ENCODE measurements around the gene LTA4H. TPM values are rescaled to one million over a fixed set of nuclear protein-coding genes. Genes with fewer than 3 reads are reported as not detected.

LTA4H gene
- total RNA-seq, 2 donors from 2014 or later, result 41.2 to 57.6 TPM

GRCh38 chr12:96064966-96065365 lies 29.6 kb upstream of the LTA4H start:
- no peak overlapping the region for H3K27ac ChIP-seq
- H3K4me1 ChIP-seq, result no peaks in the 10 kb centered on the region
- DNase-seq, result no peak
- intact Hi-C loops (cut with DNase I), result loop anchor here (5.0 kb wide), 2 partner anchors 152 to 452 kb away; no protein-coding TSS in a partner anchor
- WGBS, 2 donors, result 58 to 67% methylated on average over 5 of the region's 5 CpGs
- no peaks in the 10 kb centered on the region for H3K27me3 ChIP-seq
- ATAC-seq, result no peak
- H3K4me3 ChIP-seq, result no peak overlapping the region
- TF ChIP-seq CTCF (IDR thresholded peaks at IDR 0.05), result no peak
- no peak for TF ChIP-seq POLR2A (IDR thresholded peaks at IDR 0.05)
- no peaks in the 10 kb centered on the region for H3K9me3 ChIP-seq
- H3K36me3 ChIP-seq (replicated peaks in 1 of 2; ENCODE audit: insufficient read depth in 1 of 2, low read depth in 2 of 2), result no peaks in the 10 kb centered on the region

- H3K4me3 ChIP-seq, result no peak overlapping the region
- no peaks in the 10 kb centered on the region for H3K9me3 ChIP-seq
- H3K27ac ChIP-seq, result no peak overlapping the region
- ATAC-seq, result no peak
- DNase-seq, result no peak
- H3K4me1 ChIP-seq, result no peaks in the 10 kb centered on the region
- WGBS, 2 donors, result 56 to 59% methylated on average over 2 of the region's 2 CpGs
- no peaks in the 10 kb centered on the region for H3K27me3 ChIP-seq
- intact Hi-C loops (cut with DNase I), result loop anchor here (5.0 kb wide), 2 partner anchors 153 to 453 kb away; no protein-coding TSS in a partner anchor
- TF ChIP-seq POLR2A (IDR thresholded peaks at IDR 0.05) (no peak), CTCF (IDR thresholded peaks at IDR 0.05) (no peak)
- H3K36me3 ChIP-seq (replicated peaks in 1 of 2; ENCODE audit: insufficient read depth in 1 of 2, low read depth in 2 of 2), result no peaks in the 10 kb centered on the region
Observed at GRCh38 chr12:96064271-96064670, 28.9 kb upstream of the LTA4H start.

- TF ChIP-seq POLR2A (IDR thresholded peaks at IDR 0.05) (no peak), CTCF (IDR thresholded peaks at IDR 0.05) (peak in 1 of 7 experiments; percentile 4)
- Histone ChIP-seq H3K9me3 (no peaks in the 10 kb centered on the region), H3K27ac (no peak overlapping the region), H3K4me3 (no peak overlapping the region), H3K36me3 (replicated peaks in 1 of 2; ENCODE audit: insufficient read depth in 1 of 2, low read depth in 2 of 2) (no peaks in the 10 kb centered on the region), H3K4me1 (no peaks in the 10 kb centered on the region), H3K27me3 (no peaks in the 10 kb centered on the region)
- intact Hi-C loops (cut with DNase I), result loop anchor here (5.0 kb wide), 2 partner anchors 154 to 454 kb away; no protein-coding TSS in a partner anchor
- DNase-seq, result no peak
- no peak for ATAC-seq
- WGBS, 2 donors, result 61 to 63% methylated on average over 4 of the region's 4 CpGs
Observed at GRCh38 chr12:96063046-96063445, 27.7 kb upstream of the LTA4H start.

- Histone ChIP-seq H3K27me3 (no peaks in the 10 kb centered on the region), H3K27ac (no peak overlapping the region), H3K36me3 (replicated peaks in 1 of 2; ENCODE audit: insufficient read depth in 1 of 2, low read depth in 2 of 2) (no peaks in the 10 kb centered on the region), H3K4me1 (no peaks in the 10 kb centered on the region), H3K9me3 (no peaks in the 10 kb centered on the region), H3K4me3 (no peak overlapping the region)
- intact Hi-C loops (cut with DNase I), result loop anchor here (5.0 kb wide), 2 partner anchors 155 to 455 kb away; no protein-coding TSS in a partner anchor
- 29 to 31% methylated on average over 4 of the region's 4 CpGs for WGBS, 2 donors
- TF ChIP-seq POLR2A (IDR thresholded peaks at IDR 0.05), result no peak
- peak; percentile 59 to 95 (median 86) for TF ChIP-seq CTCF (IDR thresholded peaks at IDR 0.05)
- ATAC-seq, result peak; percentile 83
- peak; percentile 74 to 85 (median 82) for DNase-seq
Observed at GRCh38 chr12:96061864-96062453, 26.6 kb upstream of the LTA4H start.

- TF ChIP-seq POLR2A (IDR thresholded peaks at IDR 0.05) (no peak), CTCF (IDR thresholded peaks at IDR 0.05) (no peak)
- 86 to 87% methylated on average over 3 of the region's 3 CpGs for WGBS, 2 donors
Observed at GRCh38 chr12:96061323-96061722, 25.9 kb upstream of the LTA4H start.

More at GRCh38 chr12:96061323-96061722, 25.9 kb upstream of the LTA4H start:
- no peak overlapping the region for H3K4me3 ChIP-seq
- H3K27me3 ChIP-seq, result no peaks in the 10 kb centered on the region
- intact Hi-C loops (cut with DNase I), result loop anchor here (5.0 kb wide), 2 partner anchors 156 to 456 kb away; no protein-coding TSS in a partner anchor
- H3K9me3 ChIP-seq, result no peaks in the 10 kb centered on the region
- ATAC-seq, result no peak
- H3K36me3 ChIP-seq (replicated peaks in 1 of 2; ENCODE audit: insufficient read depth in 1 of 2, low read depth in 2 of 2), result no peaks in the 10 kb centered on the region
- no peak for DNase-seq
- H3K27ac ChIP-seq, result no peak overlapping the region
- H3K4me1 ChIP-seq, result no peaks in the 10 kb centered on the region
